PC-3 (cell line): ENCODE data around the gene ENTPD5. TPM values are rescaled to one million over a fixed set of nuclear protein-coding genes. Genes with fewer than 3 reads are reported as not detected.
A peak's percentile ranks its signal among the peaks of the same experiment; 100 is the strongest.

Experiments used
- ATAC-seq: fragments of 200-7000 bp; cut with Tn5 transposase; 2 replicates; pipeline ENCODE4 v1.9.1; 2020; ENCODE audit warnings: mild to moderate bottlenecking, moderate library complexity
- BruUV-seq: library from RNA; stranded (reverse); fragments of 400-500 nt; replicated peaks from 2 replicates; lab custom pipeline; 2021; lab: Mats Ljungman, UMichigan
- CTCF ChIA-PET: fragments of 300-600 bp; sonication (Branson Sonifier 250); formaldehyde crosslinking; loops from one replicate; lab custom pipeline; 2022; ENCODE audit warnings: antibody characterized with exemption; lab: Charles Lee
- POLR2A ChIA-PET: fragments of 300-600 bp; sonication (Branson Sonifier 250); formaldehyde crosslinking; loops from one replicate; lab custom pipeline; 2022; ENCODE audit warnings: antibody characterized with exemption; ENCODE audit not compliant: unreplicated experiment; lab: Charles Lee
- DNase-seq: peaks from one replicate; pipeline ENCODE4 v3.0.0-alpha.2; 2015
- H2AFZ ChIP-seq: fragments of 300-600 bp; sonication (generic); 2 replicates; pipeline ENCODE4 v1.6.0; 2016; ENCODE audit warnings: antibody characterized with exemption, low read length
- H3F3A ChIP-seq: fragments of 300-600 bp; sonication (generic); one replicate; pipeline ENCODE4 v1.6.0; 2017; ENCODE audit warnings: antibody characterized with exemption, low read length, control low read depth, mild to moderate bottlenecking; ENCODE audit not compliant: unreplicated experiment
- H3K27ac ChIP-seq: fragments of 300-600 bp; sonication (generic); 2 replicates; pipeline ENCODE4 v1.5.1; 2016; ENCODE audit warnings: mild to moderate bottlenecking, low read length
- H3K27me3 ChIP-seq: fragments of 300-600 bp; sonication (generic); 2 replicates; pipeline ENCODE4 v1.6.1; 2016; ENCODE audit warnings: low read length, mixed read lengths
- H3K36me3 ChIP-seq: fragments of 300-600 bp; sonication (generic); 2 replicates; pipeline ENCODE4 v1.6.1; 2016; ENCODE audit warnings: low read depth, mixed run types, low read length, mixed read lengths
- H3K4me1 ChIP-seq: fragments of 300-600 bp; sonication (generic); 2 replicates; pipeline ENCODE4 v1.5.1; 2016; ENCODE audit warnings: low read length; ENCODE audit not compliant: insufficient read depth
- H3K4me2 ChIP-seq: fragments of 300-600 bp; sonication (generic); 2 replicates; pipeline ENCODE4 v1.6.0; 2016; ENCODE audit warnings: low read length
- H3K4me3 ChIP-seq: fragments of 300-600 bp; sonication (generic); 2 replicates; pipeline ENCODE4 v1.5.1; 2016; ENCODE audit warnings: mild to moderate bottlenecking, low read length, mixed read lengths
- H3K79me2 ChIP-seq: fragments of 300-600 bp; sonication (generic); 2 replicates; pipeline ENCODE4 v1.6.1; 2017; ENCODE audit warnings: low read length, mixed read lengths
- H3K9ac ChIP-seq: fragments of 300-600 bp; sonication (generic); 2 replicates; pipeline ENCODE4 v1.6.0; 2016; ENCODE audit warnings: mild to moderate bottlenecking, low read length
- H3K9me2 ChIP-seq: fragments of 300-600 bp; sonication (generic); replicated peaks from 2 replicates; pipeline ENCODE4 v1.6.1; 2016; ENCODE audit warnings: mixed run types, low read length, mixed read lengths
- H3K9me3 ChIP-seq: fragments of 300-600 bp; sonication (generic); 2 replicates; pipeline ENCODE4 v1.6.1; 2016; ENCODE audit warnings: low read length, mixed read lengths
- H4K20me1 ChIP-seq: fragments of 300-600 bp; sonication (generic); 2 replicates; pipeline ENCODE4 v1.6.1; 2016; ENCODE audit warnings: low read length, mixed read lengths
- CTCF ChIP-seq: fragments of 300-600 bp; sonication (generic); conservative IDR thresholded peaks from 2 replicates; pipeline ENCODE4 v1.5.1; 2017; ENCODE audit warnings: antibody characterized with exemption, low read depth, mild to moderate bottlenecking, low read length
- EZH2 ChIP-seq: fragments of 300-600 bp; sonication (generic); IDR thresholded peaks from one replicate; pipeline ENCODE4 v1.6.1; 2017; ENCODE audit warnings: antibody characterized with exemption, mild to moderate bottlenecking, low read length; ENCODE audit not compliant: unreplicated experiment
- EZH2phosphoT487 ChIP-seq: fragments of 300-600 bp; sonication (generic); IDR thresholded peaks from 2 replicates; pipeline ENCODE4 v1.6.1; 2018; ENCODE audit warnings: mild to moderate bottlenecking, antibody characterized with exemption, low read length, borderline replicate concordance
- intact Hi-C: fragments of 100-400 bp; cut with micrococcal nuclease; formaldehyde crosslinking; loops from 2 replicates; pipeline ENCODE4 v1.9.0; 2023
- total RNA-seq: library from RNA; depleted of rRNA; stranded (reverse); fragments of >200 nt; gene quantifications from 2 replicates; pipeline ENCODE4 v1.2.3, GENCODE V29; 2014

Gene ENTPD5
- total RNA-seq, 1 experiment from 2014 or later, result 11.2 TPM

GRCh38 chr14:74042296-74042695 lies 23.2 kb upstream of the ENTPD5 start:
- intact Hi-C loops, result no loop called here
- Histone ChIP-seq H3K27me3 (no peaks in the 10 kb centered on the region), H3K4me1 (no peaks in the 10 kb centered on the region), H3K9me2 (no peaks in the 10 kb centered on the region), H3K9ac (no peak overlapping the region), H3K79me2 (no peaks in the 10 kb centered on the region), H3F3A (no peaks in the 10 kb centered on the region), H3K36me3 (no peaks in the 10 kb centered on the region), H2AFZ (no peak overlapping the region), H4K20me1 (no peaks in the 10 kb centered on the region), H3K4me3 (no peak overlapping the region), H3K4me2 (no peak overlapping the region), H3K9me3 (no peaks in the 10 kb centered on the region), H3K27ac (no peak overlapping the region)
- ChIA-PET POLR2A (no interaction called here), CTCF (no interaction called here)
- no TSS peak for BruUV-seq
- ATAC-seq (no peak), DNase-seq (no peak)
- no peak for TF ChIP-seq EZH2
- no peak for TF ChIP-seq CTCF
- no peak for TF ChIP-seq EZH2phosphoT487

DNA sequence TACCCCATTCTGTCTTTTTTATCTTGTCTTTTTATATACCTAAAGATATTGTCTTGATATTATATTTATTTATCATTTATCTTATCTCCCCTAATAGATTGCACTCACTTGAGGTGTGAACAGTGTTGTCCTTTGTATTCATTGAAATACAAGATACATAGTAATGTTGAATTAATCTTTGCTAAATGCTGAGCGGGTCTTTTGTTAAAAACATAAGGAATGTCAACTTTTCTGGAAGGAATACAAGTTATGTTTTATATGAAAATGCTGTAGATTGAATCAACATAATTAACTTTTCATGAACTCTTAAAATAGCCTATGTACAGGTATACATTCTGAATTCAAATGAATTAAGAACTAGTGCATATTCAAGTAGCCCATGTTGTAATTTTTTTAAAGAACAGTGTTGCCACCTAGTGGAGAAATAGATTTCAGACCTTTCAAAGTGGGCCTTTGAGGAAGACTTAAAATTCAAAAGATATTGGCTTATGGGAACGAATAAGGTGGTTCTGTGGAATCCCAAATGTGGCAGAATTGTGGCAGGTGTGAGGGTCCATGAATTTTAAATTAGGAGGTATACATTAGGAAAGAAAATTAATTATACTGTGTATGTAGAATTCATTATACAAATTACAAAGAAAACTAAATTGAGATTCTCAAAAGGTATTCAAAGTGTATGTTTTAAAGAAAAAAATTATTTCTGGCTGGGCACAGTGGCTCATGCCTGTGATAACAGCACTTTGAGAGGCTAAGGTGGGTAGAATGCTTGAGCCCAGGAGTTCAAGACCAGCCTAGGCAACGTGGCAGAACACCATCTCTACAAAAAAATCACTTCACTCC lies 19.2 kb upstream of the ENTPD5 start:
- Histone ChIP-seq H3K9me3 (no peaks in the 10 kb centered on the region), H3K36me3 (no peaks in the 10 kb centered on the region), H3K79me2 (no peaks in the 10 kb centered on the region), H3K27me3 (no peaks in the 10 kb centered on the region), H4K20me1 (no peaks in the 10 kb centered on the region), H3K4me3 (no peak overlapping the region), H3K27ac (no peak overlapping the region), H3K9ac (no peak overlapping the region), H3K4me1 (no peaks in the 10 kb centered on the region), H2AFZ (no peak overlapping the region), H3K9me2 (no peaks in the 10 kb centered on the region), H3K4me2 (no peak overlapping the region), H3F3A (no peaks in the 10 kb centered on the region)
- no TSS peak for BruUV-seq
- peak; percentile 59 for ATAC-seq
- DNase-seq, result peak; percentile 84
- ChIA-PET CTCF (no interaction called here), POLR2A (no interaction called here)
- intact Hi-C loops, result loop anchor here (1.0 to 10.0 kb wide), 3 partner anchors 103 to 313 kb away; no protein-coding TSS in a partner anchor
- TF ChIP-seq CTCF (peak; percentile 89), EZH2 (no peak)

- H3K9me2 ChIP-seq, result no peaks in the 10 kb centered on the region
- DNase-seq, result peak; percentile 38
- no peaks in the 10 kb centered on the region for H3F3A ChIP-seq
- no peaks in the 10 kb centered on the region for H3K79me2 ChIP-seq
- intact Hi-C loops, result loop anchor here (5.0 to 10.0 kb wide), 2 partner anchors 208 to 311 kb away; no protein-coding TSS in a partner anchor
- no peak overlapping the region for H3K9ac ChIP-seq
- H3K9me3 ChIP-seq, result no peaks in the 10 kb centered on the region
- BruUV-seq, result no TSS peak
- H3K27me3 ChIP-seq, result no peaks in the 10 kb centered on the region
- ATAC-seq, result peak; percentile 82
- POLR2A ChIA-PET, result no interaction called here
- no peaks in the 10 kb centered on the region for H3K4me1 ChIP-seq
- TF ChIP-seq EZH2phosphoT487 (no peak), EZH2 (no peak), CTCF (no peak)
- CTCF ChIA-PET, result no interaction called here
- H3K4me2 ChIP-seq, result no peak overlapping the region
- no peak overlapping the region for H2AFZ ChIP-seq
- no peaks in the 10 kb centered on the region for H3K36me3 ChIP-seq
- no peaks in the 10 kb centered on the region for H4K20me1 ChIP-seq
- no peak overlapping the region for H3K4me3 ChIP-seq
- no peak overlapping the region for H3K27ac ChIP-seq
These were observed 16.5 kb upstream of the ENTPD5 start for GRCh38 chr14:74035556-74035955.
